ENCODE data around the gene PTPRT.

PTPRT gene

DNA sequence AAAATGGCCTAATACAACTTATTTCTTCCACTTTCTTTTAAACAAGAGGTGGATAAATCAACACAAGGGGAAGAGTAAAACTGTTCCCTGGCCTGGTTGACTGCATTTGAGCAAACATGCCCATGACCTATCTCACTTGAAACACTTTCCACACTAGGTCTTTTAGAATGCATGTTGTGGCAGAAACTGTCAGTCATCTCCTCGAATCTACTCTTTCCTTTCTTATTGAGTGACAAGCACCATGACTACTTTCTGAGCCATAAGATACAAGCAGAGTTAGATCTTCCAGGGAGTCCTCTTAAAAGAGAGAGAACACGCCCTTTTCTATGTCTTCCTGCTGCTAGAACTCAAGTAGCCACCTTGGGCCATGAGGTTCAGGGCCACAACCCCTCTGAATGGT is 66.5 kb downstream of the PTPRT start:
- Histone ChIP-seq H3K4me1 (ENCODE audit: control insufficient read depth, insufficient read depth, low read length, poor library complexity, severe bottlenecking) (no peaks in the 10 kb centered on the region), H3K9me3 (ENCODE audit: control insufficient read depth, low read length) (no peaks in the 10 kb centered on the region), H3K27ac (ENCODE audit: low read depth, low read length, severe bottlenecking) (no peak overlapping the region), H3K4me3 (ENCODE audit: extremely low read depth, insufficient read depth, low read length, poor library complexity, severe bottlenecking) (no peak overlapping the region), H3K36me3 (ENCODE audit: control insufficient read depth, insufficient read depth, low read length) (no peaks in the 10 kb centered on the region)
- 53 to 94% methylated on average over 2 of the region's 2 CpGs for WGBS, 2 experiments (ENCODE audit: insufficient coverage in 2 of 2)

DNA sequence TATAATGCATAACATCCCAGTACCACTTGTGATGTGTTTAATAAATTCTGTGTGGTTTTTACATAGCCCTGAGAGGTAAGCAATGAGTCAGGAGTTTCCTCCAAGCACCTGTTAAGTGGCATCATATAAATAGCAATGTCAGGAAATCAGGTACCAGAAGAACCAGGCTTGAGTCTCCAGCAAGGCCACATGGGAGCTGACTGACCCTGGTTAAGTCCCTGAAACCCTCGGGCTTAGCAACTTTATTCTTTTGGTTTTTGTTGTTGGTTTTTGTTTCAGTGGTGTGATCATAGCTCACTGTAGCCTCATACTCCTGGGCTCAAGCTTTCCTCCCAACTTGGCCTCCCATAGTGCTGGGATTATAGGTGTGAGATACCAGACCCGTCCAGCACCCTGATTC is 70.0 kb downstream of the PTPRT start:
- Histone ChIP-seq H3K9me3 (ENCODE audit: control insufficient read depth, low read length) (no peaks in the 10 kb centered on the region), H3K4me3 (ENCODE audit: extremely low read depth, insufficient read depth, low read length, poor library complexity, severe bottlenecking) (no peak overlapping the region), H3K27ac (ENCODE audit: low read depth, low read length, severe bottlenecking) (no peak overlapping the region), H3K36me3 (ENCODE audit: control insufficient read depth, insufficient read depth, low read length) (no peaks in the 10 kb centered on the region), H3K4me1 (ENCODE audit: control insufficient read depth, insufficient read depth, low read length, poor library complexity, severe bottlenecking) (no peaks in the 10 kb centered on the region)
- WGBS, 2 experiments (ENCODE audit: insufficient coverage in 2 of 2) = no CpG with 5 or more reads among the region's 2 CpGs

DNA sequence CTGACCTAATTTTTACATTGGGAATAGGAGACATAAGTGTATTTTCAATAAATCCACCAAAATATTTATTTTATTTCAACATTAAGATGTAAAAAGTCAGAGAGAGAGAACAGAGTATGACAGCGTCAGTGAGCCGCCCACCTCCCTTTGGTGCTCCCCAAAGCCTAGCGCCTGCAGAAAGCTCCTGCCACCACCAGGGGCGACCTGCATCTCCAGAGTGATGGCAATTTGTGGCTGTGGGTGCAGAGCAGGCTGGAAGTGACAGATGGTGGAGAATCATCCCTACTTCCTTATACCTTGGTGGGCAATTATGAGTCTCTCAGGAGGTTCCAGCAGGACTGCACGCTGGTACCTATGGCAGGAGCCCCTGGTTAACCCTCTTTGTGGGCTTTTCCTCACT is 87.3 kb downstream of the PTPRT start:
- 44 to 59% methylated on average over 1 to 4 of the region's 5 CpGs for WGBS, 2 experiments (ENCODE audit: insufficient coverage in 2 of 2)
- Histone ChIP-seq H3K36me3 (ENCODE audit: control insufficient read depth, insufficient read depth, low read length) (no peaks in the 10 kb centered on the region), H3K4me1 (ENCODE audit: control insufficient read depth, insufficient read depth, low read length, poor library complexity, severe bottlenecking) (no peaks in the 10 kb centered on the region), H3K9me3 (ENCODE audit: control insufficient read depth, low read length) (no peaks in the 10 kb centered on the region), H3K27ac (ENCODE audit: low read depth, low read length, severe bottlenecking) (no peak overlapping the region), H3K4me3 (ENCODE audit: extremely low read depth, insufficient read depth, low read length, poor library complexity, severe bottlenecking) (no peak overlapping the region)

DNA sequence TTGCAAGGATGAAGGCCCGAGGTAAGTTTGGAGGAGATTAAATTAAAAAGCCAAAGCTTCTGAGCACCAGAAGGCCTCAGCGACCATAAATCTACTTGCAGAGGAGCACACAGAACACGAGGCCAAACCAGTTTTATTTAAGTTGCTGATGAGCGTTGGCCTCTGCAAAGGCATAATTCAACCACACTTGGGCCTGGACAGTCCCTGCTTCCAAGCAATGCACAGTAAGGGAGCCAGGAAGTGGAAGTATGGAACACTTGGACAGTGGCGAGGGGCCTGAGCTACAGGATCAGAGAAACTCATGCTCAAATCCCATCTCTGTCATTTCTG is 92.8 kb downstream of the PTPRT start:
- Histone ChIP-seq H3K4me1 (ENCODE audit: control insufficient read depth, insufficient read depth, low read length, poor library complexity, severe bottlenecking) (no peaks in the 10 kb centered on the region), H3K4me3 (ENCODE audit: extremely low read depth, insufficient read depth, low read length, poor library complexity, severe bottlenecking) (no peak overlapping the region), H3K9me3 (ENCODE audit: control insufficient read depth, low read length) (no peaks in the 10 kb centered on the region), H3K27ac (ENCODE audit: low read depth, low read length, severe bottlenecking) (no peak overlapping the region), H3K36me3 (ENCODE audit: control insufficient read depth, insufficient read depth, low read length) (no peaks in the 10 kb centered on the region)
- 74 to 85% methylated on average over 4 to 5 of the region's 5 CpGs for WGBS, 2 experiments (ENCODE audit: insufficient coverage in 2 of 2)

DNA sequence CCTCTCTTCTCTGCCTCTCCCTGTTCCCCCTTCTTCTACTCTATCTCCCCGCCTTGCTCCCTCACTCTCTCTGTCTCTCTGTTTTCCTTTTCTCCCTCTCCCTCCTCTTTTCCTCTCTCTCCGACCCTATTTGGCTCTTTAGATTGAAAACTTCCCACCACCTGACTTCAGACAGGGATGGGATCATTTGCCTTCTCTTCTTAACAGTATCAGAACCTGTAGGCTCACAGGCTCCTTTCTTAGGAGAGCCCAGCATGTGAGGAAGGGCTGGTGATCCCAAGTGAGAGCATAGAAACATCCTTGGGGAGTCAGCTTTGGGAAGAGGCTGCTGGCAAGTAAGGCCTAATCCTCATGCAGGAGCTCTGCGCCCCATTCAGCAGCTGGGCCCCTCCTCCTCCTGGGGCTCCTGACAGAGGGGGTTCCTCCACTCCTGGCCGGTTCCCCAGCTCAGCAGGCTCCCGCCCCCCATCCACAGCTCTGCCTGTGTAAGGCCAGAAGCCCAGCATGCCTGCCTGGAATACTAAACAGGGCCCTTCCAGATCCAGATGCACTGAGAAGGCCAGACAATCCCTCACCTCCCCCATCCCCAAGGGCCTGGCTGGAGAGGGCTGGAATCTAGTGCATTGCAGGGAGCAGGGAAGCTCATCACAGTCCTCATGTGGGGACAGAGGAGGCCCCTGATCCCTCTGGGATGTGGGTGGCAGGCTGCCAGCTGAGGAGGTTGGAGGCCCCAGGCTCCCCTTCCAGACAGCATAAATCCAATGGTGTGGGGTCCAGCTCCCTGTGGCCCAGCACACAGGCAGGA is 93.4 kb downstream of the PTPRT start:
- Histone ChIP-seq H3K9me3 (ENCODE audit: control insufficient read depth, low read length) (no peaks in the 10 kb centered on the region), H3K36me3 (ENCODE audit: control insufficient read depth, insufficient read depth, low read length) (no peaks in the 10 kb centered on the region), H3K4me1 (ENCODE audit: control insufficient read depth, insufficient read depth, low read length, poor library complexity, severe bottlenecking) (no peaks in the 10 kb centered on the region), H3K27ac (ENCODE audit: low read depth, low read length, severe bottlenecking) (no peak overlapping the region), H3K4me3 (ENCODE audit: extremely low read depth, insufficient read depth, low read length, poor library complexity, severe bottlenecking) (no peak overlapping the region)
- 46 to 66% methylated on average over 2 to 5 of the region's 5 CpGs for WGBS, 2 experiments (ENCODE audit: insufficient coverage in 2 of 2)

DNA sequence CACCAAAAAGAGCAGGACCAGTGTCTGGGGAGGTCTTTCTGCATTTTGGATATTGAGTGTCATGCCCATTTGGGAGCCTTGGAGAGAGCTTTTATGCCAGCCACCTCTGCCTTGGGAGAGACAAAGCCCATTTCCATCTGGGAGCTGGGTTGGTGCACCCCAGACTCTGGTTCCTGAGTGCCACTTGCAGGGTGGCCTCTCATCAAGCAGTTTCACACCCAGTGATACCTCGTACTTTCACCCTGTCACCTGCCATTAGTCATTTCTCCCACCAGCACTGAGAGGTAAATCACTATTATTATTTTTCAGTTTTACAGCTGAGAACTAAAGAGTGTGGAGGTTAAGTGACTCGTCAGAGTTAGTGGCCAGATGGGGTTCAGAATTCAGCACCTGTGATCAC is 94.7 kb downstream of the PTPRT start:
- WGBS, 2 experiments (ENCODE audit: insufficient coverage in 2 of 2) = no CpG with 5 or more reads among the region's 2 CpGs
- H3K9me3 ChIP-seq (ENCODE audit: control insufficient read depth, low read length) = no peaks in the 10 kb centered on the region
- no peaks in the 10 kb centered on the region for H3K4me1 ChIP-seq (ENCODE audit: control insufficient read depth, insufficient read depth, low read length, poor library complexity, severe bottlenecking)
- no peak overlapping the region for H3K4me3 ChIP-seq (ENCODE audit: extremely low read depth, insufficient read depth, low read length, poor library complexity, severe bottlenecking)
- H3K36me3 ChIP-seq (ENCODE audit: control insufficient read depth, insufficient read depth, low read length) = no peaks in the 10 kb centered on the region
- no peak overlapping the region for H3K27ac ChIP-seq (ENCODE audit: low read depth, low read length, severe bottlenecking)

DNA sequence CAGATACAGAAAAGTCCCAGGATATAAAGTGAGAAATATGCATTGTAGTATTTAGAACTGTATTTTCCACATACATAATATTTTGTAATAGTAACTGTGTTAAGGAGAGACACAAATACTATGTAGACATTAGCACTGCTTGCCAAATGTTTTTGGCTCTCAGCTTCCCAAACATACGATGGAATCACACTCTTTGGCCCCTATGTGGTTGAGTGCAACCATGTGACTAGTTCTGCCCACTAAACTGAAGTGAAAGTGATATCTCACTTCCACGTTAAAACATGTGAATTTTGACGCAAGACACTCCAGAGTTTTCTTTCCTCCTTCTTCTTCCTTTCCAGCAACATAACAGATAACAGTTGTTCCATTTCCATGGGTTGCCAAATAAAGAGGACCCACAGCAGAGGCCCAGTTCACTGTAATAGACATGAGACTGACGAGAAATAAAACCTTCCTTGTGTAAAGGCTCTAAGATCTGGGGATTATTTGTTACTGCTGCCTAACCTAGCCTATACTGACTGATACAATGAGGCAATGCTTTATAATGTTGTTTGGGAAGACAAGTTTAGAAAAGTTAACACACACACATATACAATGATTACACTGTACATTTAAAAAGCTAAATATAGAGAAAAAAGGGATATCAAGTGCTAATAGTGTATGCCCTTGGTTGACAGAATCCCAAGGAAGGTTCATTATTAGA is 97.2 kb downstream of the PTPRT start:
- no peak overlapping the region for H3K27ac ChIP-seq (ENCODE audit: low read depth, low read length, severe bottlenecking)
- 76 to 78% methylated on average over 3 of the region's 4 CpGs for WGBS, 2 experiments (ENCODE audit: insufficient coverage in 2 of 2)
- H3K36me3 ChIP-seq (ENCODE audit: control insufficient read depth, insufficient read depth, low read length) = no peaks in the 10 kb centered on the region
- no peaks in the 10 kb centered on the region for H3K9me3 ChIP-seq (ENCODE audit: control insufficient read depth, low read length)
- no peaks in the 10 kb centered on the region for H3K4me1 ChIP-seq (ENCODE audit: control insufficient read depth, insufficient read depth, low read length, poor library complexity, severe bottlenecking)
- H3K4me3 ChIP-seq (ENCODE audit: extremely low read depth, insufficient read depth, low read length, poor library complexity, severe bottlenecking) = no peak overlapping the region

DNA sequence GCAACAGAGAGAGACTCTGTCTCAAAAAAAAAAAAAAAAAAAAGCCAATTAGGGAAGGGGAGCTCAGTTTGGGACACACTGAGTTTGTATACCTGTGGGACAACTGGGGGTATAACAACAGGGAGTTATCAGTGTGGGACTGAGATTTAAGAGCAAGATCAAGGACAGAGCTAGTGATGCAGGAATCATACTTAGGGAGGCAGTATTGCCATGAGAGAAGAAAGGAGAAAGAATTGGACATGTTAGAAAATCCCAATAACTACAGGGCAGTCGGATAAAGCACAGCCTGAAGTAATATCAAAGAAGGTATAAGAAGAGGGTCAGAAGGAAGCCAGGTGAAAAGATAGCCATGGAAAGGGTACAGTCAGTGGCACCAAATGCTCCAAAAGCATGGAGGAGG is 121.2 kb downstream of the PTPRT start:
- Histone ChIP-seq H3K27ac (ENCODE audit: low read depth, low read length, severe bottlenecking) (no peak overlapping the region), H3K36me3 (ENCODE audit: control insufficient read depth, insufficient read depth, low read length) (no peaks in the 10 kb centered on the region), H3K4me1 (ENCODE audit: control insufficient read depth, insufficient read depth, low read length, poor library complexity, severe bottlenecking) (no peaks in the 10 kb centered on the region), H3K9me3 (ENCODE audit: control insufficient read depth, low read length) (no peaks in the 10 kb centered on the region), H3K4me3 (ENCODE audit: extremely low read depth, insufficient read depth, low read length, poor library complexity, severe bottlenecking) (no peak overlapping the region)
- WGBS, 2 experiments (ENCODE audit: insufficient coverage in 2 of 2) = 73% methylated on average over 1 of the region's 1 CpG; no CpG with 5 or more reads in 1 of the 2 experiments

DNA sequence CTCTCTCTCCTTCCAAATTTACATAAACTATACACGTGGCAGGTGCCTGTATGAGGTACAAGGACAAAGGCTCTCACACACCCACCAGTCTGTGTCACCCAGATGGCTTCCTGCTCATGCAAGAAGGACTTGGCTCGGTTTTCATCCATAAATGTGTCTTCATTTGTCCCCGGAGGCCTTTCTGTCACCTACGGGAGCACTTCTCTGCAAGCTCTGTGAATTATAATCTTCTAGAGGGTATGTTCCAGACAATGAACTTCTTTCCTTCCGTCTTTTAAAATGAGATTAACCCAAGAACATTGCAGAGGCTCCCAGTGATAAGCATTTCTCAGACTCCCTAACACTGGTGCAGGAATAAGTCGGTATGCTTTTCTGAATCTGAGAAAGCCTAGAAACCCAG is 123.6 kb downstream of the PTPRT start:
- H3K4me1 ChIP-seq (ENCODE audit: control insufficient read depth, insufficient read depth, low read length, poor library complexity, severe bottlenecking) = no peaks in the 10 kb centered on the region
- whole genome bisulfite sequencing, 2 experiments (ENCODE audit: insufficient coverage in 2 of 2) = 71 to 72% methylated on average over 5 of the region's 6 CpGs
- H3K9me3 ChIP-seq (ENCODE audit: control insufficient read depth, low read length) = no peaks in the 10 kb centered on the region
- H3K36me3 ChIP-seq (ENCODE audit: control insufficient read depth, insufficient read depth, low read length) = no peaks in the 10 kb centered on the region
- no peak overlapping the region for H3K27ac ChIP-seq (ENCODE audit: low read depth, low read length, severe bottlenecking)
- no peak overlapping the region for H3K4me3 ChIP-seq (ENCODE audit: extremely low read depth, insufficient read depth, low read length, poor library complexity, severe bottlenecking)

DNA sequence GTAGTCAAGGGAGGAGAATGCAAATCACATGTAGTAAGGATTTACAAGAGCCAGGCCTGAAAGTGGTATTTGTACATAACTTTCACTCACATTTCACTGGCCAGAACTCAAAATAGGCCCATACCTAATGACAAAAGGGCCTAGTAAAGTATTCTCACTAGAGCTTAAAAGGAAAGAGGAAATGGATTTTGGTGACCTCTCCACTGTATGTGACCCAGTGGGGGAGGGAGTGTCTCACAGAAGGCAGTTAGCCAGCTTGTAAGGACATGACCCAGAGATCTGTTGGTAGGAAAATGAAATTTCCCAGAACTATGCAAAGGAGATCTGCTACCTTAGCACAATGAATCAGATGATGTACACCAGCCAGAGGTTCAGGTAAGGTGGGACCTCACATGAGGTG is 124.4 kb downstream of the PTPRT start:
- Histone ChIP-seq H3K4me1 (ENCODE audit: control insufficient read depth, insufficient read depth, low read length, poor library complexity, severe bottlenecking) (no peaks in the 10 kb centered on the region), H3K4me3 (ENCODE audit: extremely low read depth, insufficient read depth, low read length, poor library complexity, severe bottlenecking) (no peak overlapping the region), H3K36me3 (ENCODE audit: control insufficient read depth, insufficient read depth, low read length) (no peaks in the 10 kb centered on the region), H3K27ac (ENCODE audit: low read depth, low read length, severe bottlenecking) (no peak overlapping the region), H3K9me3 (ENCODE audit: control insufficient read depth, low read length) (no peaks in the 10 kb centered on the region)

DNA sequence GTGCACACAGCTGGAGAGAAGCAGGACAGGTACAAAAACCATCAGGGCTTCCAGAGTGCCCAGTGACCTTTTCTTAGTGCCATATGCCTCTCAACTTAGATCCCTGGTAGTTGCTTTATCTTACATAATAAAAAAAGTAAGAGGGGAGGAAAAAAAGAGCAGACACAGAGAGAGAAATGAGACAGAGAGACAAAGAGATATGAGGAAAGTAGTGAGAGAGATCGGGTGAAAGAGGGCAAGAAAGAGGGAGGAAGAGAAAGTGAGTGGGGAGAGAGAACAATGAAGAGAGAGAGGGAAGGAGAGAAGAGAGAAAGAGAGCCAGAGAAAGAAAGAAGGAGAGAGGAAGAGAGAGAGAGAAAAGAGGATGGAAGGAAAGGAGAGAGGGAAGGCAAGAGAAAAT is 131.6 kb downstream of the PTPRT start:
- no peaks in the 10 kb centered on the region for H3K9me3 ChIP-seq (ENCODE audit: control insufficient read depth, low read length)
- 79 to 82% methylated on average over 1 of the region's 1 CpG for WGBS, 2 experiments (ENCODE audit: insufficient coverage in 2 of 2)

More for the DNA sequence above, 131.6 kb downstream of the PTPRT start:
- H3K4me3 ChIP-seq (ENCODE audit: extremely low read depth, insufficient read depth, low read length, poor library complexity, severe bottlenecking) = no peak overlapping the region
- H3K4me1 ChIP-seq (ENCODE audit: control insufficient read depth, insufficient read depth, low read length, poor library complexity, severe bottlenecking) = no peaks in the 10 kb centered on the region
- H3K36me3 ChIP-seq (ENCODE audit: control insufficient read depth, insufficient read depth, low read length) = no peaks in the 10 kb centered on the region
- H3K27ac ChIP-seq (ENCODE audit: low read depth, low read length, severe bottlenecking) = no peak overlapping the region
